A673 (cell line): ENCODE measurements around the gene SNAP29. TPM values are rescaled to one million over a fixed set of nuclear protein-coding genes. Genes with fewer than 3 reads are reported as not detected.

ENCODE experiments used
- BruUV-seq: library from RNA; stranded (reverse); fragments of 400-500 nt; replicated peaks from 2 replicates; lab custom pipeline; 2021; lab: Mats Ljungman, UMichigan
- CTCF ChIA-PET: fragments of 300-600 bp; sonication (Branson Sonifier 250); formaldehyde crosslinking; loops from one replicate; lab custom pipeline; 2022; ENCODE audit warnings: antibody characterized with exemption; lab: Charles Lee
- POLR2A ChIA-PET: fragments of 300-600 bp; sonication (Branson Sonifier 250); formaldehyde crosslinking; loops from one replicate; lab custom pipeline; 2022; ENCODE audit warnings: antibody characterized with exemption; ENCODE audit not compliant: low non-redundant PET; lab: Charles Lee
- DNase-seq: peaks from one replicate; pipeline ENCODE4 v3.0.0-alpha.2; 2015; ENCODE audit warnings: low spot score
- H3K27ac ChIP-seq: fragments of 200-600 bp; sonication (generic); 2 replicates; pipeline ENCODE4 v1.5.1; 2016; ENCODE audit warnings: mixed run types, low read depth, mild to moderate bottlenecking, mixed read lengths, antibody characterized with exemption, low read length; ENCODE audit not compliant: poor library complexity, severe bottlenecking
- H3K27me3 ChIP-seq: fragments of 200-600 bp; sonication (generic); replicated peaks from 2 replicates; pipeline ENCODE4 v1.6.1; 2017; ENCODE audit warnings: mixed run types, low read depth, mild to moderate bottlenecking, mixed read lengths, antibody characterized with exemption, low read length; ENCODE audit not compliant: insufficient read depth, poor library complexity
- H3K36me3 ChIP-seq: fragments of 200-600 bp; sonication (generic); 2 replicates; pipeline ENCODE4 v1.6.1; 2016; ENCODE audit warnings: mixed run types, mild to moderate bottlenecking, mixed read lengths, antibody characterized with exemption, low read length; ENCODE audit not compliant: insufficient read depth, poor library complexity, severe bottlenecking
- H3K4me1 ChIP-seq: fragments of 200-600 bp; sonication (generic); 2 replicates; pipeline ENCODE4 v1.6.1; 2017; ENCODE audit warnings: mixed run types, mild to moderate bottlenecking, mixed read lengths, antibody characterized with exemption, low read length; ENCODE audit not compliant: insufficient read depth, poor library complexity, severe bottlenecking
- H3K4me3 ChIP-seq: fragments of 200-600 bp; sonication (generic); 2 replicates; pipeline ENCODE4 v1.5.1; 2016; ENCODE audit warnings: low read depth, mixed run types, mild to moderate bottlenecking, mixed read lengths, low read length; ENCODE audit not compliant: poor library complexity, severe bottlenecking
- H3K9me3 ChIP-seq: fragments of 200-600 bp; sonication (generic); 2 replicates; pipeline ENCODE4 v1.6.1; 2016; ENCODE audit warnings: mixed run types, low read depth, mild to moderate bottlenecking, mixed read lengths, antibody characterized with exemption, low read length; ENCODE audit not compliant: poor library complexity, severe bottlenecking
- EZH2 ChIP-seq: fragments of 200-600 bp; sonication (generic); IDR thresholded peaks from 2 replicates; pipeline ENCODE4 v1.6.1; 2017; ENCODE audit warnings: borderline replicate concordance, low read depth, mild to moderate bottlenecking, mixed read lengths, antibody characterized with exemption, low read length; ENCODE audit not compliant: poor library complexity, severe bottlenecking
- intact Hi-C: fragments of 100-400 bp; cut with micrococcal nuclease; formaldehyde crosslinking; loops from one replicate; pipeline ENCODE4 v1.10.0; 2022; ENCODE audit not compliant: unreplicated experiment
- total RNA-seq: library from RNA; stranded (reverse); gene quantifications from 2 replicates; pipeline ENCODE4 v1.2.3, GENCODE V29; 2021
- TF ChIP-seq, protein P1 (sequence below): fragments of 300-800, 200-600 bp; sonication (generic); conservative IDR thresholded peaks from 2 replicates; pipeline ENCODE4 v1.5.1; 2017; ENCODE audit warnings: low read depth, mild to moderate bottlenecking, antibody characterized with exemption, low read length, moderate library complexity, mixed read lengths

Gene SNAP29
- total RNA-seq, 1 experiment from 2014 or later = 35.3 TPM

GRCh38 chr22:20814221-20814808, 44.5 kb upstream of the SNAP29 start:
- H3K9me3 ChIP-seq = no peaks in the 10 kb centered on the region
- H3K36me3 ChIP-seq = peaks cover 4% of the 10 kb centered on the region
- TF ChIP-seq, protein P1, sequence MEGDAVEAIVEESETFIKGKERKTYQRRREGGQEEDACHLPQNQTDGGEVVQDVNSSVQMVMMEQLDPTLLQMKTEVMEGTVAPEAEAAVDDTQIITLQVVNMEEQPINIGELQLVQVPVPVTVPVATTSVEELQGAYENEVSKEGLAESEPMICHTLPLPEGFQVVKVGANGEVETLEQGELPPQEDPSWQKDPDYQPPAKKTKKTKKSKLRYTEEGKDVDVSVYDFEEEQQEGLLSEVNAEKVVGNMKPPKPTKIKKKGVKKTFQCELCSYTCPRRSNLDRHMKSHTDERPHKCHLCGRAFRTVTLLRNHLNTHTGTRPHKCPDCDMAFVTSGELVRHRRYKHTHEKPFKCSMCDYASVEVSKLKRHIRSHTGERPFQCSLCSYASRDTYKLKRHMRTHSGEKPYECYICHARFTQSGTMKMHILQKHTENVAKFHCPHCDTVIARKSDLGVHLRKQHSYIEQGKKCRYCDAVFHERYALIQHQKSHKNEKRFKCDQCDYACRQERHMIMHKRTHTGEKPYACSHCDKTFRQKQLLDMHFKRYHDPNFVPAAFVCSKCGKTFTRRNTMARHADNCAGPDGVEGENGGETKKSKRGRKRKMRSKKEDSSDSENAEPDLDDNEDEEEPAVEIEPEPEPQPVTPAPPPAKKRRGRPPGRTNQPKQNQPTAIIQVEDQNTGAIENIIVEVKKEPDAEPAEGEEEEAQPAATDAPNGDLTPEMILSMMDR = no peak
- TF ChIP-seq EZH2 = no peak
- CTCF ChIA-PET = no interaction called here
- POLR2A ChIA-PET = no interaction called here
- no peaks in the 10 kb centered on the region for H3K4me1 ChIP-seq
- no peak overlapping the region for H3K4me3 ChIP-seq
- no peak overlapping the region for H3K27ac ChIP-seq
- intact Hi-C loops = no loop called here
- no TSS peak for BruUV-seq
- no peaks in the 10 kb centered on the region for H3K27me3 ChIP-seq
- DNase-seq = no peak

- CTCF ChIA-PET = no interaction called here
- no peaks in the 10 kb centered on the region for H3K36me3 ChIP-seq
- no TSS peak for BruUV-seq
Observed at GRCh38 chr22:20815477-20816050, 43.2 kb upstream of the SNAP29 start.

DNA sequence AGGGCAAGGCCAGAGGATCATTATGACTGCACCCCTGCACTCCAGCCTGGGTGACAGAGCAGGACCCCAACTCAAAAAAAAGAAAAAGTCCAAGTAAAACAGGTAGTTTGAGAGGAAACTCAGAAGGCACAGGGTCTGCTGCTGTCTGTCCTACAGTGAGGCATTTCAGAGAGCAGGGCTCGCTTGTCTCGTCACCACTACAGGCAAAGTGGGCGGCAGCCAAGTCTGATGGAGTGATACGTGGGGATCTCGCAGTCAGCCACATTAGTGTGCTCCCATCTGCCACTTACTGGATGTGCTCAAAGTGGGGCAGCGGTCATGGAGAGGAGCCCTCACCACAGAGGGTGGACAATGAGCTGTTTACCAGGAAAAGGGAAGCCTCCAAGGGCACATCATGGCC, 42.2 kb upstream of the SNAP29 start:
- Histone ChIP-seq H3K36me3 (no peaks in the 10 kb centered on the region), H3K4me3 (no peak overlapping the region), H3K27ac (no peak overlapping the region), H3K4me1 (no peaks in the 10 kb centered on the region), H3K9me3 (no peaks in the 10 kb centered on the region), H3K27me3 (no peaks in the 10 kb centered on the region)
- TF ChIP-seq EZH2 = no peak
- TF ChIP-seq, protein P1 = no peak
- BruUV-seq = no TSS peak
- intact Hi-C loops = no loop called here
- no peak for DNase-seq
- POLR2A ChIA-PET = no interaction called here
- CTCF ChIA-PET = no interaction called here

More at GRCh38 chr22:20815477-20816050, 43.2 kb upstream of the SNAP29 start:
- H3K27ac ChIP-seq = no peak overlapping the region
- H3K27me3 ChIP-seq = no peaks in the 10 kb centered on the region
- no peaks in the 10 kb centered on the region for H3K4me1 ChIP-seq
- no peaks in the 10 kb centered on the region for H3K9me3 ChIP-seq
- intact Hi-C loops = no loop called here
- no peak overlapping the region for H3K4me3 ChIP-seq
- DNase-seq = no peak
- POLR2A ChIA-PET = no interaction called here
- no peak for TF ChIP-seq EZH2
- TF ChIP-seq, protein P1 = no peak
